NB4 (cell line): ENCODE data around the gene COASY.

ENCODE experiments used
- TF ChIP-seq, protein P1 (sequence below): IDR thresholded peaks from one replicate; pipeline ENCODE4 v1.5.1; 2012; ENCODE audit warnings: low read depth, low read length
- TF ChIP-seq, protein P2 (sequence below): IDR thresholded peaks from 2 replicates; pipeline ENCODE4 v1.6.1; 2011; ENCODE audit warnings: low read depth, low read length

DNA sequence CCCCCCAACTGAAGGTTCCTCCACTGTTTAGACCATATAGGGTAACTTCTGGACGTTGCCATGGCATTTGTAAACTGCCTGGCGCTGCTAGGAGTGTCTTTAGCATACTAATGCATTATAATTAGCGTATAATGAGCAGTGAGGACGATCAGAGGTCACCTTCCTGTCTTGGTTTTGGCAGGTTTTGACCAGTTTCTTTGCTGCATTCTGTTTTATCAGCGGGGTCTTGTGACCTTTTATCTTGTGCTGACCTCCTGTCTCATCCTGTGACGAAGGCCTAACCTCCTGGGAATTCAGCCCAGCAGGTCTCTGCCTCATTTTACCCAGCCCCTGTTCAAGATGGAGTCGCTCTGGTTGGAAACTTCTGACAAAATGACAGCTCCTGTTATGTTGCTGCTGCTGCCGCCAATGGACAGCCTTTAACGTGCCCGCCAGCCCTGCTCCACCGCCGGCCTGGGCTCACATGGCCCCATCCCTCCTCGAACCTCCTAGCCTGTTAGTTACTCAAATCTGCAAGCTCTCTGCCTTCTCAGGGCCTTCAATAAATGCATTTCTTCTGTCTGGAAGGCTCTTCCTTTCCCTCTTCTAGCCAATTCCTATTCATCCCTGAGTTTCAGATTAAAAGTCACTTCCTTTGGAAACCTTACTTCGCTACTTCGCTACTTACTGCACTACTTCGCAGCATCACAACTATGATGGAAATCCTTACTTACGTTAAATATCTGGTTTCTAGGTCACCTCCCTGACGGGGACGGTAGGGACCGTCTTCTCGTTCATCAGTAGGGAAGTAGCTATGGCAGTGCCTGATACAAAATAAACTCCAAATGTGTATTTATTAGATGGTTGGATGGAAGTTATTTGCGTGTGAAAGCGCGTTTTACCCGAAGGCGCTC is 26.5 kb upstream of the COASY start:
- TF ChIP-seq, protein P1, sequence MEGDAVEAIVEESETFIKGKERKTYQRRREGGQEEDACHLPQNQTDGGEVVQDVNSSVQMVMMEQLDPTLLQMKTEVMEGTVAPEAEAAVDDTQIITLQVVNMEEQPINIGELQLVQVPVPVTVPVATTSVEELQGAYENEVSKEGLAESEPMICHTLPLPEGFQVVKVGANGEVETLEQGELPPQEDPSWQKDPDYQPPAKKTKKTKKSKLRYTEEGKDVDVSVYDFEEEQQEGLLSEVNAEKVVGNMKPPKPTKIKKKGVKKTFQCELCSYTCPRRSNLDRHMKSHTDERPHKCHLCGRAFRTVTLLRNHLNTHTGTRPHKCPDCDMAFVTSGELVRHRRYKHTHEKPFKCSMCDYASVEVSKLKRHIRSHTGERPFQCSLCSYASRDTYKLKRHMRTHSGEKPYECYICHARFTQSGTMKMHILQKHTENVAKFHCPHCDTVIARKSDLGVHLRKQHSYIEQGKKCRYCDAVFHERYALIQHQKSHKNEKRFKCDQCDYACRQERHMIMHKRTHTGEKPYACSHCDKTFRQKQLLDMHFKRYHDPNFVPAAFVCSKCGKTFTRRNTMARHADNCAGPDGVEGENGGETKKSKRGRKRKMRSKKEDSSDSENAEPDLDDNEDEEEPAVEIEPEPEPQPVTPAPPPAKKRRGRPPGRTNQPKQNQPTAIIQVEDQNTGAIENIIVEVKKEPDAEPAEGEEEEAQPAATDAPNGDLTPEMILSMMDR, result no peak
- TF ChIP-seq, protein P2, sequence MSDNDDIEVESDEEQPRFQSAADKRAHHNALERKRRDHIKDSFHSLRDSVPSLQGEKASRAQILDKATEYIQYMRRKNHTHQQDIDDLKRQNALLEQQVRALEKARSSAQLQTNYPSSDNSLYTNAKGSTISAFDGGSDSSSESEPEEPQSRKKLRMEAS, result no peak
